ENCODE measurements around the gene MAML2.
A peak's percentile ranks its signal among the peaks of the same experiment; 100 is the strongest.

MAML2 gene

DNA sequence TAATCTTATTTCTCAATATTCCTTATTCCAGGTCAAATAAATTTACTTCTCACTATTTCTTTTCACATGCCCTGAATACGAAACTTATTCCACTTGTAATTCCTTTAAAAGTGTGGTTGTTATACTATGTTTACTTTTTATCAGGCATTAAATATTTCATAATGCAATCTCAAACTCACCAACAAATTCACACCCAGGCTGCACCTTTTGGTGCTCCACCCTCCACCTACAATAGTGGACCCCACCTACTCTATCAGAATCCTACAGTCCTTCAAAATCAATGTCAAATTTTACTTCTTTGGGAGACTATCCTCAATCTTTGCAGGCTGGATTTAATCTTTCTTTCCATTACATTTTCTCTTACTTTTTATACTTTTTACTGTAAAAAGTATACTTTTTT, 353.2 kb downstream of the MAML2 start:
- DNase-seq (ENCODE audit: insufficient read length, low spot score) (no peak), FAIRE-seq (peak; percentile 60)

DNA sequence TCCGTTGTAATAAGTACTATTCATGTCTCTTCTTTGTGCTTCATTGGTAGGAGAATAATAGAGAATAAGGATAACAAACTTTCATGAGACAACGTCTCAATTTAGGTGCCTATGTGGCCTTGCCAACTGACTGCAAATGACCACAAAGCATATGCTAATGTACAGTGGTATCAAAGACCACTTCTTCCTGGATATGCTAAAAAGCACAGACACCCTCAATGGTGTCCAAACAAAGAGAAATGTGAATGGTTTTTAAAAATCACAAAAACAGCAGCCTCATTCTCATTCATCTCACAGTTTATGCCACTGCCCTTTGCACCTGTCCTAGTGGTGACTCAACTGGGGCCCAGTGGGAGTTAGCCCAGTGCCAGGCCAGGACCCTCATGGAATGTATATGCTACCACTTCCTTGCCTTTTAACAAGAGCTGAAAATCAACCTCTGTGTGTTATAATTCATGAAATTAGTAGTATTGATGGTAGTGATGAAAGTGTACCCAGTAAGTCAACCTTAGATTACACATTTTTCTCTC, 353.9 kb downstream of the MAML2 start:
- no peak for DNase-seq (ENCODE audit: insufficient read length, low spot score)
- TF ChIP-seq, protein P1, sequence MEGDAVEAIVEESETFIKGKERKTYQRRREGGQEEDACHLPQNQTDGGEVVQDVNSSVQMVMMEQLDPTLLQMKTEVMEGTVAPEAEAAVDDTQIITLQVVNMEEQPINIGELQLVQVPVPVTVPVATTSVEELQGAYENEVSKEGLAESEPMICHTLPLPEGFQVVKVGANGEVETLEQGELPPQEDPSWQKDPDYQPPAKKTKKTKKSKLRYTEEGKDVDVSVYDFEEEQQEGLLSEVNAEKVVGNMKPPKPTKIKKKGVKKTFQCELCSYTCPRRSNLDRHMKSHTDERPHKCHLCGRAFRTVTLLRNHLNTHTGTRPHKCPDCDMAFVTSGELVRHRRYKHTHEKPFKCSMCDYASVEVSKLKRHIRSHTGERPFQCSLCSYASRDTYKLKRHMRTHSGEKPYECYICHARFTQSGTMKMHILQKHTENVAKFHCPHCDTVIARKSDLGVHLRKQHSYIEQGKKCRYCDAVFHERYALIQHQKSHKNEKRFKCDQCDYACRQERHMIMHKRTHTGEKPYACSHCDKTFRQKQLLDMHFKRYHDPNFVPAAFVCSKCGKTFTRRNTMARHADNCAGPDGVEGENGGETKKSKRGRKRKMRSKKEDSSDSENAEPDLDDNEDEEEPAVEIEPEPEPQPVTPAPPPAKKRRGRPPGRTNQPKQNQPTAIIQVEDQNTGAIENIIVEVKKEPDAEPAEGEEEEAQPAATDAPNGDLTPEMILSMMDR (IDR thresholded peaks at IDR 0.05; ENCODE audit: insufficient read depth, missing control alignments), result no peak
- FAIRE-seq, result no peak

More for the DNA sequence above, 353.2 kb downstream of the MAML2 start:
- TF ChIP-seq, protein P1 (IDR thresholded peaks at IDR 0.05; ENCODE audit: insufficient read depth, missing control alignments), result no peak

DNA sequence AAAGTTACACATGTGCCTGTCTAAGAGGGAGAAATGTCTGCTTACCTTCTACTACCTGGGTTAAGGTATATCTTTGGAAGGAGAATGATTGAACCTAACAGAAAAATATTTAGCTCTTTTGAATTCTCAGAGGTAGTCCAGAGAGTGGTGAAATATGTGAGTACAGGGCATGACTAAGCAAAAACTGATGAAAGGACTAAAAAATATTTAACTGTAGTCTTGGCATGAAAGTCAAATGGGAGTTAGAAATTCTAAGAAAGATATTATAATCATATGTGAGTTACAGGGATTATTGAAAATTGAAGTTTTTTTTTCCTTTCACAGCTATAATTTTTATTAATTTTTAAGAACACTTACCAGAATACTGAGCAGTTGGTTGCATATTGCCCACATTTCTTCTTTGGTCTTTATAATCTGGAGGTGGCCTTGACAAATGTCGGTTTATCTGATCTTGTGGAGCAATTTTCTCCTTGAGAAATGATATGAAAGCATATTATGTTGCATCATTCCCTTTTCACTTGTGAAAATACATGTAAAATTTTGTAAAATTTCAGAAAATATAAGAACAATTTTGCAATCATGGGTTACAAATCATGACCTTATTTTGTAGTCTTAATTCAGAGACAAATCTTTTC, 357.7 kb downstream of the MAML2 start:
- DNase-seq (ENCODE audit: insufficient read length, low spot score), result no peak
- FAIRE-seq, result no peak
- TF ChIP-seq, protein P1 (IDR thresholded peaks at IDR 0.05; ENCODE audit: insufficient read depth, missing control alignments), result no peak

DNA sequence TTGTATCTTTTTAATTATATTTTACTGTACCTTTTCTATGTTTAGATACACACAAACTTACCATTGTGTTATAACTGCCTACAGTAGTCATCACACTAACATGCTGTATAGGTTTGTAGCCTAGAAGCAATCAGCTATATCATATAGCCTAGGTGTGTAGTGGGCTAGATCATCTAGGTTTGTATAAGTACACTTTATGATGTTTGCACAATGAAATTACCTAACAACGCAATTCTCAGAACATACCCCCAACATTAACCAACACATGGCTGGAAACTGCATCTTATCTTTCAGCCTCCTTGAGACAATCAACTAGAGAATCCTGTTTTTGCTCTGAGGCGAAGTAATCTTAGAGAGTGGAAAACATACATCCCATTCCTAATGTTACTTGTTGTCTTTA, 358.9 kb downstream of the MAML2 start:
- TF ChIP-seq, protein P1 (IDR thresholded peaks at IDR 0.05; ENCODE audit: insufficient read depth, missing control alignments), result no peak
- no peak for DNase-seq (ENCODE audit: insufficient read length, low spot score)
- no peak for FAIRE-seq

DNA sequence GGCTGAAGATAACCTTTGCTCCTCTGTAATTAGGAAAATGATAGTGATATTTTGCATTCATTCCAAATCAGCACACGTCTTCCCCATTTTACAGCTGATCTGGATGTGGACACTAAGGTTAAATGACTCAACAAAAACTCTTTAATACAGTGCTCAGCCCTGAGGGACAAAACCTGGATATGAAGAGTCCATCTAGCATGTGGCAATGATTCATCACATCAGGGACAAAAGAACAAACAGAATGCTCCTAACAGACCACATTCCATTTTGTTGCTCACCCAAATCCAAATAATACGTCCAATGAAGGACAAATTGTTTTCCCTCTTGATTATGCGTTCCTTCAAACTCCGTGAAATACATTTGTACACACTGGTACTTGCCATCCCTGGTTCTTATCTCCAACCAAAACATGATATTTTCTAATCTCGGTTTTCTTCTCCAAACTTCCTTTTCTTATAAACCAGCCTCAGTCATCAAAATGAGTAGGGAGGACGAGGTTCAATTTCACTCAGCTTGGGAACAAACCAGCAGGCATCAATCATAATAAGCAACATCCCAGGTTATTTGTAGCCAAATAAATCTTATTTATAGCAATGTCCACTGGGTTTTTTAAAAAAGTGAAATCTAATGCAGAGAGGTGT, 365.3 kb downstream of the MAML2 start:
- FAIRE-seq (no peak), DNase-seq (ENCODE audit: insufficient read length, low spot score) (no peak)
- TF ChIP-seq, protein P1 (IDR thresholded peaks at IDR 0.05; ENCODE audit: insufficient read depth, missing control alignments), result no peak

DNA sequence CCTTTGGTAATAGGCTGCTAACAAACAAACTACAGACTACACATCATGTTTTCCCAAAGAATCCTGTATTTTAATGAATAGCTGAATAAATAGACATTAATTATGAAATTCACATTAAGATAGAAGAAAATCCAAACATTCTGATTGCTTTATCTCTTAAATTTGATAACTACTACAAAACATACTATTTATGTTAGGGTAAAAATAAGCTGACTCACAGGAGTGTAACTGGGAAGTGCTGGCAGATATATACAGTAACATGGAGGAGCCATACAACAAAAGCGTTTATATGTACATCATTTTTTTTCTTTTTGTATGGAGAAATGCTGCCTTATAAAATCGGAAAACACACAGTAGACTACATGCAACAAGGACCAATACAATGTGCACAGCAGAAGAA, 366.4 kb downstream of the MAML2 start:
- FAIRE-seq (no peak), DNase-seq (ENCODE audit: insufficient read length, low spot score) (no peak)
- TF ChIP-seq, protein P1 (IDR thresholded peaks at IDR 0.05; ENCODE audit: insufficient read depth, missing control alignments), result no peak

DNA sequence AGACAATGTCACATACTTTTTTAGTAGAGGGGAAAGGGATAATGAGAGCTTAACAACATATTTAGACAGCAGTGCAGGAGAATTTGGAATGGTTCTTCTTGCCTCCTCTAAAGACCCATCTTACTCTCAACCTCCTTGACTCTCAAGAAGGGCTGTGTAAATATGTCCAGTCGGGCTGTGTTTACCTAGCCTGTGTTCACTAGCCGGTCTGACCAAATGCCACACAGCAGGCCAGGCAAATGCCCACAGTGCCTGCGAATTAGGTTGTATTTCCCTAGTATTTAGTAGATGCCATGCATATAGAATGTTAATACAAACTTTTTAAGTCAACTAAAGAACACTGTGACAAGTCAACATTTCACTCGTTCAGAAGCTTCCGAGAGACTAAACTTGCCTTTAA, 367.7 kb downstream of the MAML2 start:
- TF ChIP-seq, protein P1 (IDR thresholded peaks at IDR 0.05; ENCODE audit: insufficient read depth, missing control alignments), result no peak
- FAIRE-seq (no peak), DNase-seq (ENCODE audit: insufficient read length, low spot score) (no peak)
